Astrocyte of the spinal cord (primary cell): Measurements from ENCODE around the gene MKRN1.
A peak's percentile ranks its signal among the peaks of the same experiment; 100 is the strongest.

Experiments used
- DNase-seq: peaks from one replicate; pipeline ENCODE4 v3.0.0; 2011; ENCODE audit warnings: low read depth, low spot score
- H3K4me3 ChIP-seq: 2 replicates; pipeline ENCODE4 v1.5.1; 2011; ENCODE audit warnings: low read depth, mild to moderate bottlenecking, low read length, moderate library complexity
- CTCF ChIP-seq: IDR thresholded peaks from 2 replicates; pipeline ENCODE4 v1.5.1; 2012; ENCODE audit warnings: low read depth, mild to moderate bottlenecking, low read length, inconsistent platforms
- in situ Hi-C: cut with HindIII; loops from 2 replicates; pipeline ENCODE4 v1.10.0; 2017; ENCODE audit warnings: low sequenced_read_pairs

Gene MKRN1

GRCh38 chr7:140484951-140485499 is 5.7 kb upstream of the MKRN1 start:
- no peak for DNase-seq
- no peak for TF ChIP-seq CTCF
- no peak overlapping the region for H3K4me3 ChIP-seq
- in situ Hi-C loops: no loop called here

- TF ChIP-seq CTCF: no peak
- in situ Hi-C loops: no loop called here
- no peak for DNase-seq
- H3K4me3 ChIP-seq: no peak overlapping the region
Measured at GRCh38 chr7:140484479-140484878, 5.2 kb upstream of the MKRN1 start.

GRCh38 chr7:140479739-140480084 is 407 bp upstream of the MKRN1 start:
- H3K4me3 ChIP-seq: peak overlapping the region; percentile 77
- TF ChIP-seq CTCF: no peak
- DNase-seq: no peak
- in situ Hi-C loops: no loop called here

- DNase-seq: peak; percentile 45
- TF ChIP-seq CTCF: no peak
- in situ Hi-C loops: no loop called here
- peak overlapping the region; percentile 77 for H3K4me3 ChIP-seq
Measured at GRCh38 chr7:140478246-140479061, 851 bp downstream of the MKRN1 start.

GRCh38 chr7:140476698-140477261 is 2.5 kb downstream of the MKRN1 start:
- in situ Hi-C loops: no loop called here
- TF ChIP-seq CTCF: no peak
- H3K4me3 ChIP-seq: no peak overlapping the region
- DNase-seq: no peak

GRCh38 chr7:140475747-140476333 is 3.5 kb downstream of the MKRN1 start:
- DNase-seq: peak; percentile 39
- in situ Hi-C loops: no loop called here

More at GRCh38 chr7:140475747-140476333, 3.5 kb downstream of the MKRN1 start:
- peak; percentile 59 for TF ChIP-seq CTCF
- no peak overlapping the region for H3K4me3 ChIP-seq
